Measurements from ENCODE around the gene ATP6V0A4. TPM values are rescaled to one million over a fixed set of nuclear protein-coding genes. Genes with fewer than 3 reads are reported as not detected.

The ATP6V0A4 gene
- total and polyA plus RNA-seq, 2 donors (not counting 1 experiment from before 2014, with no cell fraction given) = not detected

GRCh38 chr7:138670594-138670993 lies 127.4 kb downstream of the ATP6V0A4 start:
- Histone ChIP-seq H3K4me2 (replicated peaks; ENCODE audit: low read depth, low read length, poor library complexity, severe bottlenecking) (no peak overlapping the region), H4K20me1 (ENCODE audit: control insufficient read depth, insufficient read depth, low read length, poor library complexity, severe bottlenecking) (no peaks in the 10 kb centered on the region), H3K27me3 (replicated peaks in 1 of 4; ENCODE audit: control extremely low read depth in 1 of 4, control insufficient read depth in 3 of 4, insufficient read depth in 4 of 4, low read length in 3 of 4) (peaks cover 0 to 5% (median 4%) of the 10 kb centered on the region in 4 experiments), H3K4me3 (ENCODE audit: control extremely low read depth in 1 of 5, extremely low read depth in 1 of 5, insufficient read depth in 1 of 5, low read depth in 2 of 5, low read length in 4 of 5) (no peak overlapping the region), H3K9me3 (ENCODE audit: control extremely low read depth in 1 of 3, control insufficient read depth in 2 of 3, insufficient read depth in 1 of 3, low read length in 2 of 3) (peaks cover 0 to 7% (median 0%) of the 10 kb centered on the region in 3 donors), H3K9ac (ENCODE audit: low read length) (no peak overlapping the region), H3K79me2 (ENCODE audit: control insufficient read depth, insufficient read depth, low read length) (no peaks in the 10 kb centered on the region), H2AFZ (ENCODE audit: insufficient read depth, low read depth, low read length, poor library complexity, severe bottlenecking) (no peak overlapping the region), H3K4me1 (ENCODE audit: control insufficient read depth in 2 of 2, insufficient read depth in 2 of 2, low read length in 2 of 2) (no peaks in the 10 kb centered on the region), H3K36me3 (replicated peaks in 1 of 2; ENCODE audit: control extremely low read depth in 1 of 2, control insufficient read depth in 1 of 2, extremely low read depth in 1 of 2, insufficient read depth in 2 of 2, low read length in 1 of 2) (no peaks in the 10 kb centered on the region), H3K27ac (ENCODE audit: low read length in 2 of 2) (no peak overlapping the region)
- POLR2A ChIA-PET = no interaction called here
- no peak for ATAC-seq (ENCODE audit: low read depth)
- Mint-ChIP-seq H3K27ac (no peak overlapping the region), H3K9me3 (ENCODE audit: insufficient read depth) (no peaks in the 10 kb centered on the region), H3K4me3 (no peak overlapping the region), H3K27me3 (peaks cover 18% of the 10 kb centered on the region), H3K4me1 (no peaks in the 10 kb centered on the region)
- TF ChIP-seq, protein P1, sequence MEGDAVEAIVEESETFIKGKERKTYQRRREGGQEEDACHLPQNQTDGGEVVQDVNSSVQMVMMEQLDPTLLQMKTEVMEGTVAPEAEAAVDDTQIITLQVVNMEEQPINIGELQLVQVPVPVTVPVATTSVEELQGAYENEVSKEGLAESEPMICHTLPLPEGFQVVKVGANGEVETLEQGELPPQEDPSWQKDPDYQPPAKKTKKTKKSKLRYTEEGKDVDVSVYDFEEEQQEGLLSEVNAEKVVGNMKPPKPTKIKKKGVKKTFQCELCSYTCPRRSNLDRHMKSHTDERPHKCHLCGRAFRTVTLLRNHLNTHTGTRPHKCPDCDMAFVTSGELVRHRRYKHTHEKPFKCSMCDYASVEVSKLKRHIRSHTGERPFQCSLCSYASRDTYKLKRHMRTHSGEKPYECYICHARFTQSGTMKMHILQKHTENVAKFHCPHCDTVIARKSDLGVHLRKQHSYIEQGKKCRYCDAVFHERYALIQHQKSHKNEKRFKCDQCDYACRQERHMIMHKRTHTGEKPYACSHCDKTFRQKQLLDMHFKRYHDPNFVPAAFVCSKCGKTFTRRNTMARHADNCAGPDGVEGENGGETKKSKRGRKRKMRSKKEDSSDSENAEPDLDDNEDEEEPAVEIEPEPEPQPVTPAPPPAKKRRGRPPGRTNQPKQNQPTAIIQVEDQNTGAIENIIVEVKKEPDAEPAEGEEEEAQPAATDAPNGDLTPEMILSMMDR (IDR thresholded peaks at IDR 0.05) = no peak
- no peak for DNase-seq
- intact Hi-C loops (cut with micrococcal nuclease) = no loop called here
- CTCF ChIA-PET = no interaction called here

DNA sequence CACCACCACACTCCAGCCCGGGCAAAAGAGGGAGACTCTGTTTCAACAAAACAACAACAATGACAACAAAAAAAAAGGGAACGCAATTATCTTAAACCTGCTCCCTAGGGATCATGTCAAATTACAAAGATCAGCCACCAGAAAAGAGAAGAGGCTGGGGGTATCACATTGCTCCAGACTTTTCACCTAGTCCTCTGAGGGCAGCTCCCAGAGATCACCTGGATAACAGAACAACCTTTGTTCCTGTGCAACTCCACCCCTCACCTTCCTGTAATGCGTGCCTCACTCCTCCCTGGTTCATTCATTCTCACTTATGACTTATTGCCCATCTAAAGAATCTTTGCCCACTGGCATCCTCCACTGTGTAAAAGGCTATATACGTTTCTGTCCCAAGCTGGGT lies 128.6 kb downstream of the ATP6V0A4 start:
- Histone ChIP-seq H3K4me2 (replicated peaks; ENCODE audit: low read depth, low read length, poor library complexity, severe bottlenecking) (no peak overlapping the region), H3K36me3 (replicated peaks in 1 of 2; ENCODE audit: control extremely low read depth in 1 of 2, control insufficient read depth in 1 of 2, extremely low read depth in 1 of 2, insufficient read depth in 2 of 2, low read length in 1 of 2) (no peaks in the 10 kb centered on the region), H3K27ac (ENCODE audit: low read length in 2 of 2) (no peak overlapping the region), H3K9me3 (ENCODE audit: control extremely low read depth in 1 of 3, control insufficient read depth in 2 of 3, insufficient read depth in 1 of 3, low read length in 2 of 3) (peaks cover 0 to 8% (median 0%) of the 10 kb centered on the region in 3 donors), H3K9ac (ENCODE audit: low read length) (no peak overlapping the region), H4K20me1 (ENCODE audit: control insufficient read depth, insufficient read depth, low read length, poor library complexity, severe bottlenecking) (no peaks in the 10 kb centered on the region), H2AFZ (ENCODE audit: insufficient read depth, low read depth, low read length, poor library complexity, severe bottlenecking) (no peak overlapping the region), H3K4me1 (ENCODE audit: control insufficient read depth in 2 of 2, insufficient read depth in 2 of 2, low read length in 2 of 2) (peaks cover 0 to 2% of the 10 kb centered on the region in 2 donors), H3K27me3 (replicated peaks in 1 of 4; ENCODE audit: control extremely low read depth in 1 of 4, control insufficient read depth in 3 of 4, insufficient read depth in 4 of 4, low read length in 3 of 4) (peaks cover 0 to 10% (median 7%) of the 10 kb centered on the region in 4 experiments), H3K79me2 (ENCODE audit: control insufficient read depth, insufficient read depth, low read length) (no peaks in the 10 kb centered on the region), H3K4me3 (ENCODE audit: control extremely low read depth in 1 of 5, extremely low read depth in 1 of 5, insufficient read depth in 1 of 5, low read depth in 2 of 5, low read length in 4 of 5) (no peak overlapping the region)
- intact Hi-C loops (cut with micrococcal nuclease) = no loop called here
- H3K4me3 Mint-ChIP-seq = no peak overlapping the region
- H3K4me1 Mint-ChIP-seq = no peaks in the 10 kb centered on the region
- WGBS (ENCODE audit: insufficient coverage) = 90% methylated on average over 3 of the region's 4 CpGs
- H3K27me3 Mint-ChIP-seq = peaks cover 24% of the 10 kb centered on the region
- ChIA-PET POLR2A (no interaction called here), CTCF (no interaction called here)
- no peak overlapping the region for H3K27ac Mint-ChIP-seq
- no peaks in the 10 kb centered on the region for H3K9me3 Mint-ChIP-seq (ENCODE audit: insufficient read depth)
- TF ChIP-seq, protein P1 (IDR thresholded peaks at IDR 0.05) = no peak
- TF ChIP-seq EZH2 (IDR thresholded peaks at IDR 0.05; ENCODE audit: borderline replicate concordance, insufficient read depth, low read depth, low read length, poor library complexity, severe bottlenecking) = no peak
- no peak for ATAC-seq (ENCODE audit: low read depth)
- no peak for DNase-seq

Measured in B cell (primary cell).